PFSK-1 (cell line): ENCODE results near the gene ARID4A.

Experiments used
- POLR2AphosphoS5 ChIP-seq: IDR thresholded peaks from 2 replicates; pipeline ENCODE4 v1.6.1; 2012; ENCODE audit warnings: low read depth, mild to moderate bottlenecking, control low read depth, low read length, moderate library complexity
- SIN3A ChIP-seq: IDR thresholded peaks from 2 replicates; pipeline ENCODE4 v1.6.1; 2012; ENCODE audit warnings: mild to moderate bottlenecking, low read length, moderate library complexity, borderline replicate concordance; ENCODE audit not compliant: insufficient read depth
- TAF1 ChIP-seq: IDR thresholded peaks from 2 replicates; pipeline ENCODE4 v1.6.1; 2012; ENCODE audit warnings: low read length, control low read depth, borderline replicate concordance; ENCODE audit not compliant: insufficient read depth

DNA sequence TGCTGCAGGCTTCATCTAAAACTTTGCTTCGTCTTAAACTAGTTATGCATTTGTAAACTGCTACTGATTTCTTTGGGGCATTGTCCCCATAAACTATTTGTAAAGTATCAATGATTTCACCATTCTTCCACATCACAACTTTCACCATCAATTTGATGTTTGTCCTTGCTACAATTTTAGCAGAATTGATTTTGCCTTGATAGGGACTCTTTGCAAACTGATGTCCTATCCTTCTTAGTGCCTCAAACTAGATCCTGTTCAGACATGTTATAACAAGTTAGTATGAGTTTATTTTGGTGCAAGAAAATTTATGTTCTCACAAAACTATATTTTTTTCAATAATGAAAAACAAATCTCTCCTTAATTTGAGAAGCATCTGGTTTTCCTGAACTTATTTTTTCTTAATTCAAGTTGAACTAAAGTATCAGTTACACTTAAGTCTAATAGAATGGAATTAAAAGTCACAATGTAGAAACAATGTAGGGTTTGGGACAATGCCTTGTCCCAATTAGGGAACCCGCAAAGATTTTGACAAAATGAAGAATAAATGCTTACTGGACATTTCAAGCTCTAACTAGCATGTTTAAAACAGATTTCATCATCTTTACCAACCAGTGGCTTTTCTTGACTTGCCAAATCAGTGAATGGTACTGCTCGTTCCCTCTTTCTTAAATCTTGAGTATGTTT is 10.1 kb upstream of the ARID4A start:
- no peak for TF ChIP-seq POLR2AphosphoS5
- no peak for TF ChIP-seq SIN3A
- no peak for TF ChIP-seq TAF1
